CD4-positive, alpha-beta T cell treated with Interleukin-6 at 100 ng/mL for 8 hours (primary cell): Measurements from ENCODE around the gene ADAMTS3.

Experiments used
- DNase-seq: peaks from one replicate; pipeline ENCODE4 v3.0.0-alpha.2; 2020; ENCODE audit warnings: mixed read lengths, low spot score

Gene ADAMTS3

DNA sequence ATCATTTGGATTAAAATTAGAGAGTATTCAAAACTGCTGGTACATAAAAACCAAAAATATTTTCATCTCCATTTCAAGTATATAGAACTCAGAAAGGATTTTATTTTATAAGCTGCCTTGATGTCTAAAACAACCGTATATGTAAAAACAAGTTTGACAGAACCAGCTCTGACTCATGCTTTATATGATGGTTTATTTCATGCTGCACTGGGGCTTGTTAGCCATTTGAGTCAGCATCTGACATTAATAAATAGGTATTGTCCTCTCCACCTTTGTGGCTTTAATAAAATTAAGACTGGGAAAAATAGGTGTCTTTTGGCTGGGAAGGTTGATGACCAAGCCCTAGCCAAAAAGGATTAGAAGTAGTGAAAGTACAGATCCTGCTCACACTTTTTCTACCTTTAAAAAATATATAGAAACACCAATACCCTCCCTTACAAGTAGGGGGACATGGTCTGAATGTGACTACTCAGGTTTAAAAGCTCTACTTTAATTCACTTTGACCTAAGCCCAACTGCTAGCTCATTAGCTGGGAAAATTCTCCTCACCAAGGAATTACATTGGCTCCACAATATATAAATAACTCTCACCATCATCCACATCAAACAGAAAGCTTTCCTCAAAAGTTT lies 228.1 kb downstream of the ADAMTS3 start:
- DNase-seq, result no peak

DNA sequence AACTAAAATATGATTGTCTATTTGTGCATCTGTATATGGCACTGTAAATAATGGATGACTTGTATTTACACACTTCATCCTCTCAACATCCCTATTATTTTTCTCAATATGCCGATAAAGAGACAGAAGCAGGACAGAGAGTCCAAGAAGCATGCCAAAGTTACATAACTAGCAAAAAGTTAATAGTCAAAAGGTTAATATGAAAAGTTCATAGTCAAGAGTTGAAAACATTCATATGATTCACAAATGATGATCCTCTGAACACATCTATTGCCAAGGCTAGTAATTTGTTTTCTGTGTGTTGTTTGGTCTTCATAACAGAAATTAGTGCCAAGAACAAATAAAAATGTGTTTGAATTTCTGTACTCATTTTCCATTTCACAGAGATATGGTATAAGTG lies 231.0 kb downstream of the ADAMTS3 start:
- DNase-seq, result no peak

DNA sequence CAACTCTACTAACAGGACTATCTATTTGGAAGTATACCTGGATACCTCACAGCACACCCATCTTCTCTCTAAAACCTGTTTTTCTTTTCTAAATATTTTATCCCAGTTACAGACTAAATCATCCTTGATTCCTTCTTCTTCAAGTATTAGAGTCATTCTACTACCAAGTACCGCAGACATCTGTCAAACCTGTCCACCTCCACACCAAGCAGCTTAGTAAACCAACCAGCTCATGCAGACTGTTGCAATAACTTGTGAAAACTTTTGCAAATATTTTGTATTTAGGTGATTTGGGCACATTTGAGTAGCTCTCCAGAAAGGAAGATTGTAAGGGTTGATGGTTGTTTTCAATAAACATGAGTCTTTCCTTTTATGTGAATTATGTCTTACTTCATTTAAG lies 238.6 kb downstream of the ADAMTS3 start:
- DNase-seq, result no peak

DNA sequence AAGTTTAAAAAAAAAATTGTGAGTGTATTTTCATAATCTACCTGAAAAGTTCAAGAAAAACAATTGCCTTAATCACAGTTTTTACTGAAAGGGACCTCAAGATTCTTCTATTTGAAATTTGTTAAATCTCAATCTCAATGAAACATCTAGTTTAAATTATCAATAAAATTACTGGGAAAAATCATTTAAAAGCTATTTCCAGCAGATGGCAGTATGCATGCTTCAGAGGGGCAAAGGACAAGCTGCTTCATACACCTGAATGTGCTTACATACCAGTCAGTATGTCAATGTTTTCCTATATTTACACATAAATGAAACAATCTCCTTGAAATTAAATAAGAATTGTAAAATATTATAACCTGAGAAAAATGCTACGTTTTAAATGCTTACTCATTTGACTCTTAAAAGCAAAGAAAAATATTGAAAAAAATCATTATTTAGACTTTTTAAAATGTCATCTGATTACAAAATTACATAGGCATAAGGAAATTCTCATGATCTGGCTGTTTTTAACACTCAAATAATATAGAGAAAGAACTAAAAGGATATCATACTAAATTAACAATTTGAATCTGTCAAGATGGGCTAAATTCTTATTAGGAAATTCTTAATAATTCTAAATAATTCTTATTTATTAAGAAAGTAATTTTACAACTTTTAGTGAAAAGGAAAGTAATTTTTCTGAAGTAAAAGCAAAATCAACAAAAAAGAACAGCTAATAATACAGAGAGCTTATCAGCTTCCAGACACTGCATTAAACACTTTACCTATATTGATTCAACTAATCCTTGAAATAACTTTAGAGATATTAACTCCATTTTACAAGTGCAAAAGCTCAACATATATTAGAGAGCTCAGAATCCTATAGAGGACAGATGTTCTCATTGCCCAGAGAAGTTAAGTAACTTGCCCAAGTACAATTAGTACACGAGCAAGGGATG lies 242.1 kb downstream of the ADAMTS3 start:
- no peak for DNase-seq

DNA sequence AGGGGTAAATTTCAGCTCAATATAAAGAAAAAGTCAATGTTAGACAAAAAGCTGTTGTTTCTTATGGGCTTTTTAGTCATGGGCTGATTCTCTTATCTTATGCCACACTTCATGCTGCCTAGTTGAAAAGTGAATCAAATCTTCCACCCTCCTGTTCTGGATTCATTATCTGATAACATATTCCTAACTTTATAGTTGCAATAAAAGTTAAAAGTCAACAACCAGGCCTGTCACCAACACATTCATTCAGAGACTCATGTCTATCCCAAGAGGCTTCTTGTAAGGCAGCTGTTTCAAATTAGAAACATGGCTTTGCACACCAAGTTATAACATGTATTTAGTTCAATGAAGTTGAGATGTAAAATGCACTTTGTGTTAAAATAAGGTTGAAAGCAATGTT lies 243.8 kb downstream of the ADAMTS3 start:
- DNase-seq, result no peak

DNA sequence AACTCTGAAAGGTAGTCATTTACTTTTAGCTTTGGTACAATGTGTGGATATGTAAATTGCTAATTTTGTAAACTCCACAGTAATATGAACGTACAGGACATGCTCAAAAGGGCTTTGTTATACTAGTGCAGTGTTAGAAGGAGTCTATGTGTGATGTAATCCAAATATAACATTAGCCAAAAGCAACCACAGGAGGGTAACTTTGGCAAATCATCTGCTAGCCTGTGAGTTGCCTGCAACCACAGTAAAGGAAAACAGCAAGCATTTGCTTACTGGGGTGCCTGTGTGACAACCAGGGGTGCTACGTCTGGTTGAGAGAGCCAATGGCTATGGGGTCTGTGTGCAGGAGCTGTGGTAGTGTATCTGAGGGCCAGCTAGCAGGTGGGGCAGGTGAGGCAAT lies 245.8 kb downstream of the ADAMTS3 start:
- no peak for DNase-seq

DNA sequence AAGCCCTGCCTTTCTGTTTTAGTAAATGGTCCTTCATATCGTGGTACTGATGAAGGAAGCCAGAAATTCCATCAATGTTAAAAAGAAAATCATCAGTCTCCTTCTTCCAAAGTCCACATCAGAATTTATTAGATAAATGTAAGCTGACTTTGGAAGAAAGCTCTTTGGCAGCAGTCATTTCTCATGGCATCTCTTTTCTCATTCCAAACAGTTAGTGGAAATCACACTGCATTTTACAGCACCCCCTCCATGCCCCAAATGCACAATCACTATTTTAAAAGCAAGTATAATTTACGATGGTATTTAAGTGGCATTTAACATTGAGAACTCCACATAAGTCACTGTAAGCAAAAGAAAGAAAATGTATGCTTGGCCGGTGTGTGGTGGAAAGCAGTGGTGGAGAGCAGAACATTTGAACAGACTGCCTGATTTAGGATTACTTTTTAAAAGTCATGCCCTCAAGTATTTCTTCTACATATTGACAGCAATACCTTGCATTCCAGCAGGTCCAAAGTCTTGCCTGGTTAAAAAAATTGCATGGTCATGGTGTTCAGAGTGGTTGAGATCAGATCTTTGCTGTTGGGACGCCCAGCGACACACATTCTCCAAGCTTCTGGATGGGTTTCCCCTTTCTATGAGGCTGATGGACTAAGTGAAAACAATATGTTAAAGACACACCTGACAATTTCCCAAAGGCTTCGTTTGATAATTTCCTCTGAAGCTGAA lies 248.6 kb downstream of the ADAMTS3 start:
- DNase-seq, result no peak

DNA sequence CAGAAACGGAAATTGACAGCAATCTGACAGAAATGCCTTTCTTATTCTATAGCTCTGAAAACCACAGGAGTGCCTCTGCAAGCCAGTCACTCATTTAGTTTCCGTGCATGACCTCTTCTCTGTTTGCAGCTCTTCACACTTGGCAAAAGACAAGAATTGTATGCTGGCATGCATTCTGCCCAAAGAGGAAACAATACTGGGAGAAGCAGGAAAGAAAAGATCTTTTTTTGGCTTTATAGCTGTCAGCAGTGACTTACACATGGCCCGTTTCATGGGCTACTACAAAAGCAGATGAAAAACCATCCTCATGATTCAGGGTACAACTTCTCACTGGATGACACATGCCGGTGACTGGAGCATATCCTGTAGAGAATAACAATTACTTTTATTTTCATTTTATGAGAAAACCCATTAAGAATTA lies 249.4 kb downstream of the ADAMTS3 start:
- no peak for DNase-seq

DNA sequence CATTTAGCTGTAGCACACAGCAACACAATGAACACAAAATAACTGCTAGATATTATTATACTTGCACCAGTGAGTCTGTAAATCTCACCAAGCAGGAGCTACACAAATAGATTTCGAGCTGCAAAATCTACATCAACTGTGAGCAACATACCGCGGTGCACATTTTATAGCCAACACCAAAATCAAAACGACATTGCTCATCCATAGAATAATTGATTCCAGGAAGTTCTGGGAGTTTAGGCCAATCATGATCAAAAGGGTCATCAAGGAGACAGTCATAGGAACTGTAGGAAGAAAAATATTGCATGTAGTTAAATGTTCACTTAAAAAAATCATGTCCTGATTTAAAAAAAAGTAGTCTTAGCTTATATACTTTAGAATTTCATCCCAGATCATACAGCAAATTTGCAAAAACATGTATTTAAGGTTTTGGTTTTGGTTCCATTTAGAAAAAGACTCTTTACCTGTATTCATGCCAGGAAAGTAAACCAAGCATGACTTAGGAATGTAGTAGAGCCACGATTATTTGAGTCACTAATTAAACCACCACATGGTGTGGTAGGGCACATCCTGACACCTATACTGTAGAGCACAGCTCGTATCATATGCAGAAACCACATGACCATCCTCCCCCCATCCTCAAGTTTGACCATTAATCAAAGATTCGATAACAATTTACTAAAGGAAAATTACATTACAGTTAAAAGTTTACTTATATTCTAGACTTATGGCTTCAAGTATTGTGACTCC lies 250.4 kb downstream of the ADAMTS3 start:
- no peak for DNase-seq

DNA sequence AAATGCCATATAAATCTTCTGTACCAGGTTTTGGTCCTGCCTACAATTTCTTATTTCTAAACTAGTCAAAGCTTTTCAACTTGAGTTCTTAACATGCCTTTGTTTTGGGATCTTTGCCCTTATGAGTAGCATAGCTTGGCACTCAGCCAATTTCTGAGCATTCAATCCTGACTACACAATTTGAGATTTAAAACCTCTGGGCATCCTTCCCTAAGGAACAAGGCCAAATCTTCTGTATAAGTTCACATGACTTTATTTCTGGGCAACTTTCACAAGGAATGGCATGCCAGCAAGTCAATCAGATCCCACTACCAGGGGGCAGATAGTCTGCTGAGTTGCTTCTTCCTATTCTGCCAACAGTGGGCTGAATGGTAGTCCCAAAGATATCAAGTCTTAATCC lies 254.2 kb downstream of the ADAMTS3 start:
- DNase-seq, result no peak

DNA sequence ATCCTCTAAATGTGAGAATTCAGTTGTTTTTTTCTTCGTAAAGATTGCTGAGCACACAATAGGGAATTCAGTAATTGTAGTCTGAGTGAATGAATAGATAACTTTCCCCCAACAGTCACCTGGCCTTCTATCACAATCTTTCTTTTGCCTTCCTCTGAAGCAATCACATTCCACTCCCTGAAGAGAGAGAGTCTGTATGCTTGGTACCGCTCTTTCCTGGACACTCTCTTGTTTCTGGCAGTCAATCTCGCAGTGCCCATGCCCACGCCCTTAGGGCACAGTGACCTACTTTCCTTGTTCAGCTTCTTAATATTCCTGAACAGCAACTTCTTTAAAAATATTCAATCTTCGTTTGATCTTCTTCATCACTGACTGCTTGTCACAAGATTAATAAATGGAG lies 255.9 kb downstream of the ADAMTS3 start:
- DNase-seq, result no peak

DNA sequence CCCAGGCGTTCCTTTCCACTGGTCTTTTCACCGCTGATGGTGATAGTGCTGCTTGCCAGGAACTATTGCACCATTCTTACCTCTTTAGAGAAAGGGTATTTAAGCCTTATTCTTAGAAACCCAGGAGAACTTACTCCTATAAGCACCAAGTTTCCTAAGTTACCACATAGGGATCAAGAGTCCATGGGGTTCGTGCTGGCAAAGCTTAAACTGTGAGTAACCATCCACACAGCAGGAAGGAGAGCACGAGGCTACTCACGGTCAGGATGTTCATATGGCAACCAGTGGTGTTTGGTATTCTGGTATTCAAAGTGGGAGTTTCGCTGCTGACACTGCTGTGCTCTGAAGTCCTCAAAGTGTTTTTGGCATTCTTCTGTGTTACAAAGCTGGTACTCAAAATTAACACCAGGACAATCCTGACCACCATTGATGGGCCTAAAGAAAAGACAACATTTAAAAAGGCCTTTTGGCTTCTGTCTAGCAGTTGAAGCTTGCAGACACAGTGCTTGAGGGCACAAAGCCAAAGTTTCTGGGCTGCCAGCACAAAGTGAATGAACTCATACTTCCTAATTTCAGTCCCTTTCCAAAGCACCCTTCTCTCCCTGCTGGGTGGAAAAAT lies 256.9 kb downstream of the ADAMTS3 start:
- DNase-seq, result no peak

DNA sequence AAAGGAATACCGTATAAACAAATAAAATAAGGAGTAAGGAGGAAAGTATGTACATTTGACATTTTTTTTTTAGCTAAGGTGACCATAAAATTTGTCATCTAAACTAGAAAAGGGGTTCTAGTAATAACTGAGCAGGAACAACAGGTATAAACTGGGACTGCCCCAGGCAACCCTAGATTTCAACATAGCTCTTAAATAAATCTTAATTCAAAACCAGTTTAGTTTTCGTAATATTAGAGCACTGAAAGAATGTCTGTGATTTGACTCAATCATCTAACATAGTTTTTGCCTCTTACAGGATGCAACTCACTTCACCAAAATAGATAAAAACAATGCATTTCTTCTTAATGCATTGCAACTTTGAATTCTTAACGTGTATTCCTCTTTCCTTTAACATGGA lies 257.7 kb downstream of the ADAMTS3 start:
- DNase-seq, result no peak

DNA sequence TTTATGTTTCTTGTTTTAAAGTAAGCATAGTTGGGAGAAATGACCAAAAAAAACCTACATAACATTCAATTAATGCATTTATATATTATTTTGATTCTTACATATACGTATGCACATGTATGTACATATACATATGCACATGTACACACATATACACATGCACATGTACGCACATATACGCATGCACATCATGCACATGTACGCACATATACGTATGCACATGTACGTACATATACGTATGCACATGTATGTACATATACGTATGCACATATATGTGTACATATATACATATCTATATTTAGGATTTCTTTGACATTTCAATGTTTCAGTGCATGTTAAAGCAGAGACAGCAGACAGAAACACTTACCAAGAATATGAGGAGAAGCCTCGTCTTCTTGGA lies 263.4 kb downstream of the ADAMTS3 start:
- DNase-seq, result no peak

DNA sequence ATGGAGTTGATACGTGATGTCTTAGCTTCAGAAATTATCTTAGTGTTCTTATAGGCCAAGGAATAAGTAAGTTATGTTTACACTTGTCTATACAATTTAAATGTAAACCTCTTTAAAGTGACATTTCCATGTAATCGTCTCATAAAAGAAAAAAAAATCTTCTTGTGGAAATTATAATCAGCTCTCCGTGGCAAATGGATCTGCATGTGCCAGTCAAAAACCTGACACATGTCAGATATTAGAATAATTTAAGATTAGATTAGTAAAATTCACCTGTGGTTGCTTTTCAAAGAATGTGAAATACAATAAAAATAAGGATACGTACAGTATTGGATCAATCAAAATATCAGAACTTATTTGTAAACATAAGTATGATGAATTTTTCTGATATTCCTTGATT lies 263.9 kb downstream of the ADAMTS3 start:
- no peak for DNase-seq

DNA sequence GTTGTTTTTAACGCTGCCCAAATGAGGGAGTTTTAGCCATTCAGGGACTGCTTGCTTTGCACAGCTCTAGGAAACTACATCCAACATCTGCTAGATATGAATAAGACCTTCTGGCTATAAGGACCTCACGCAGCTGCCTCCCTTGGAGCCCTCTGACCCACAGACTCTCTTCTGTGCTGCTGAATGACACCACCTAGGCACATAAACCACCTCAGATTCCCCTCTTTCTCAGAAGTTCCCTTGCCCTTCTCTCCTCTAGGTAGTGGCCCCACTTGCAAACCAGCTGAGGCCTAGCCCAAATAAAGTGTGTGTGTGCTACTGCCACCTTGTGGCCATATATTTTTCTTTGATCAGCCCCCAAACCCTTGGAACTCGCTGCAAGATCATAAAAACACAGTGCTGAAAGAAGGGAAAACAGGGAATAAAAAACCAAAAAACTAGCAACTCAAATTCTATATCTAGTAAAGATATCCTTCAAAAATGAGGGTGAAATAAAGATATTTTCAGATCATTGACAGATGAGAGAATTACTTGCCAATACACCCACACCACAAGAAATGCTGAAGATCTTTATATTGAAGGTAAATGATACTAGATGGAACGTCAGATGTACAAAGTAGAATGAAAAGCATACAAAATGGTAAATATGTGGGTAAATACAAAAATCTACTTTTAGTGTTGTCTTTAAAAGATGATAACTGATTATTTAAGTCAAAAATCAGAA lies 265.9 kb downstream of the ADAMTS3 start:
- peak; percentile 30 for DNase-seq

DNA sequence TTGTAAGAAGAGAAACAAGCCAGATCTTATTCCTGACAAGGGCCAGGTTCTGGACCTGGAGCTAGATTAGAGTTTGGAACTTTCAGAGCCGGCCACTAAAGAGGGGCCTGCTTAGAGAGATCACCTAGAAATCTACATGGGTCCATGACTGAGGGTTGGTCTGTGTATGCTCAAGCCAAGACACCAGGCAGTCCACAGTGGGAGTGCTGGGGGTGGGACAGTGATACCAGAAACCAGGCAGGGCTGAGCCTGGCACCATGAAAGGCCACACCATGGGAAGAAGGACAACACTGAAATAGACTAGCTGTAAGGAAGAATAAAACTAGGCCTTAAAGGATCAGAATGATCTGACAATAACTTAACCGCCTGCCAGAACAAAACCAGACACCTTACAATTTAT lies 267.3 kb downstream of the ADAMTS3 start:
- no peak for DNase-seq

DNA sequence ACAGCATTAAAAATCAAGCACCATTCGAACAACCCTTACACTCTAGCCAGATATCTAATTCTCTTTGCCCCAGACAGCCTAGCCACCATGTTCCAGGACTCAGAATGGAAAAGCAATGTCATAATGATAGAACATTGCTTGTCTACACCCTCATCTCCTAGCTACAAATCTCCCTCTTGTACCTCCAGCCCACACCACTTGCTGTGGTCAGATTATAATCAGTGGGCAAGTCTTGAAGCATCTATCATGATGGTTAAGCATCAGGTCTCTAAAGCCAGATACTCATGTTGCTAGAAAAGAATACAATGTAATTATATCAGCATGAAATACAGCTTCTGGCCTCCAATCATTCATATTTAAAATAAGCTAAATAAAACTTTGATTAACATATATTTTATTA lies 268.9 kb downstream of the ADAMTS3 start:
- no peak for DNase-seq

DNA sequence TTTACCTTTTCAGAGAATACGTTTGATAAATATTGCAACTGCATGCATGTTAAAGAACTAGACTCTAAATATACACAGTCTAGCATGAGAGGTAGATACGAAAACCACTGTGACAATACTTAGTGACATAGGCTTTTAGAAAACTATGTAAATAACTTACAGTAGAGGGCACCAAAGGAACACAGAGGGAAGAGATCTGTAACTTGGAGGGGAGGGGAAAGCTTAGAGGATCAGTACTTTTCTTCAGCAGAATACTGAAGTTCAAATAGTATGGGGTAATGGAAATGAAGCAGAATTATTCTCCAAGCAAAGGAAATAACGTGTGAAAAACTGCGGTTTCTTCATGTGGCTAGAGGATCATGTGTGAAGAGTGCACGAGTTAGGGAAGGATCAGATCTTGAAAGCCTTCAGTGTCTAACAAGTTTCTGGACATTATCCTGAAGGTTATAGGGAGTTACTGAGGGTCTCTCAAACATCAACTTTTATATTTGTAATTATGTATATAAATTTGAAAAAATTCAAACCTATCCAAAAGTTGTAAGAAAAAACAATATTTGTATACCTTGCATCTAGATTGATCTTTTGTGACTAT lies 273.0 kb downstream of the ADAMTS3 start:
- no peak for DNase-seq

DNA sequence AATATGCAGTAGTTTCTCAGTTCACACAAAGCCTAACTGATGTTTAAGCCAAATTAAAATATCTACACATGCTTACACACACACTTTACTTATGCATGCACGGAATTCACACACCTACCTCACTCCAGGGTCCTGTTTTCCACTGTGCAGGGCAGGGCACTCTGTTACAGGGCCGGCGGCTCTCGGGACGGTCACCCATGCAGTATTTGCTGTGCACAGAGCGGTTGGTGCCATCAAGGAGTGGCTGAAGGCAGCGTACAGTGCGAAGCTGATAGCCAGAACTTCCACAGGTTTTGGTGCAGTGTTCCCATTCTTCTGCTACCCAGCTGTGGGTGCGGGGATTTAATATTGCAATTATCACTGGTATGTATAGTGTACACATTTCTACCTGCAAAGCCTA lies 278.3 kb downstream of the ADAMTS3 start:
- DNase-seq, result no peak

DNA sequence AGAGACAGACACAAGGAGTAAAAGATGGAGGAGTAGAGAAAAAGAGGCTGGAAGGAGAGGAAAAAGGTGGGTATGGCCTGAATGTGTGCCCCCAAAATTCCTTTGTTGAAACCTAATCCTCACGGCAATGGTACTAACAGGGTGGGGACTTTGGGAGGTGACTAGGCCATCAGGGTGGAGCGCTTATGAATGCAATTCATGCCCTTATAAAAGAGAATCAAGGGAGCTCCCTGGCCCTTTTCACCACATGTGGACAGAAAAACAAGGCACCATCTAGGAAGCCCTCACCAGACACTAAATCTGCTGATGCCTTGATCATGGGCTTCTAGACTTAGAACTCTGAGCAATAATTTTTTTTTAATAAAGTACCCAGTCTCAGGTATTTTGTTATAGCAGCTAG lies 282.1 kb downstream of the ADAMTS3 start:
- DNase-seq, result no peak
